Inferior parietal cortex (tissue), 1 donor: Measurements from ENCODE around the gene OARD1.

ENCODE experiments used
- DNase-seq: peaks from one replicate; pipeline ENCODE4 v3.0.0-alpha.2; 2016; ENCODE audit errors: extremely low spot score

Gene OARD1

GRCh38 chr6:41047745-41048732 lies 24.1 kb downstream of the OARD1 start:
- DNase-seq, result no peak

GRCh38 chr6:41047306-41047705 lies 24.9 kb downstream of the OARD1 start:
- DNase-seq, result no peak

- DNase-seq, result no peak
These were observed 26.1 kb downstream of the OARD1 start for GRCh38 chr6:41046084-41046483.

GRCh38 chr6:41045664-41046063 lies 26.5 kb downstream of the OARD1 start:
- no peak for DNase-seq

- DNase-seq, result no peak
These were observed 29.0 kb downstream of the OARD1 start for GRCh38 chr6:41043151-41043550.

- DNase-seq, result no peak
These were observed 29.7 kb downstream of the OARD1 start, which contains the start of gene TSPO2 for GRCh38 chr6:41042226-41043055. TSS of gene TSPO2 (plus strand) at chr6:41042467. CDS start at chr6:41042986, 519 bp downstream.

GRCh38 chr6:41040940-41041536 lies 31.1 kb downstream of the OARD1 start:
- no peak for DNase-seq

- no peak for DNase-seq
These were observed 31.8 kb downstream of the OARD1 start for GRCh38 chr6:41040101-41040939.

- no peak for DNase-seq
These were observed 32.8 kb downstream of the OARD1 start, which contains the start of gene UNC5CL for GRCh38 chr6:41039060-41039998. TSS of gene UNC5CL (minus strand) at chr6:41039221. CDS start at chr6:41035074, 4,147 bp downstream.

GRCh38 chr6:41038205-41038604 lies 34.0 kb downstream of the OARD1 start:
- no peak for DNase-seq

- peak; percentile 41 for DNase-seq
These were observed 34.9 kb downstream of the OARD1 start for GRCh38 chr6:41037107-41037900.

GRCh38 chr6:41036601-41037000 lies 35.6 kb downstream of the OARD1 start:
- no peak for DNase-seq

GRCh38 chr6:41036186-41036585 lies 36.0 kb downstream of the OARD1 start:
- DNase-seq, result no peak

GRCh38 chr6:41033776-41034175 lies 38.4 kb downstream of the OARD1 start:
- no peak for DNase-seq

GRCh38 chr6:41032830-41033229 lies 39.3 kb downstream of the OARD1 start:
- no peak for DNase-seq

- DNase-seq, result no peak
These were observed 43.4 kb downstream of the OARD1 start for GRCh38 chr6:41028561-41029412.

GRCh38 chr6:41027799-41028560 lies 44.2 kb downstream of the OARD1 start:
- DNase-seq, result peak; percentile 74
